Suppressor macrophage treated with lipopolysaccharide for 4 hours (primary cell): ENCODE results near the gene TAGAP.
A peak's percentile ranks its signal among the peaks of the same experiment; 100 is the strongest.

ENCODE experiments used
- DNase-seq: peaks from one replicate; pipeline ENCODE4 v3.0.0-alpha.2; 2020

Gene TAGAP

DNA sequence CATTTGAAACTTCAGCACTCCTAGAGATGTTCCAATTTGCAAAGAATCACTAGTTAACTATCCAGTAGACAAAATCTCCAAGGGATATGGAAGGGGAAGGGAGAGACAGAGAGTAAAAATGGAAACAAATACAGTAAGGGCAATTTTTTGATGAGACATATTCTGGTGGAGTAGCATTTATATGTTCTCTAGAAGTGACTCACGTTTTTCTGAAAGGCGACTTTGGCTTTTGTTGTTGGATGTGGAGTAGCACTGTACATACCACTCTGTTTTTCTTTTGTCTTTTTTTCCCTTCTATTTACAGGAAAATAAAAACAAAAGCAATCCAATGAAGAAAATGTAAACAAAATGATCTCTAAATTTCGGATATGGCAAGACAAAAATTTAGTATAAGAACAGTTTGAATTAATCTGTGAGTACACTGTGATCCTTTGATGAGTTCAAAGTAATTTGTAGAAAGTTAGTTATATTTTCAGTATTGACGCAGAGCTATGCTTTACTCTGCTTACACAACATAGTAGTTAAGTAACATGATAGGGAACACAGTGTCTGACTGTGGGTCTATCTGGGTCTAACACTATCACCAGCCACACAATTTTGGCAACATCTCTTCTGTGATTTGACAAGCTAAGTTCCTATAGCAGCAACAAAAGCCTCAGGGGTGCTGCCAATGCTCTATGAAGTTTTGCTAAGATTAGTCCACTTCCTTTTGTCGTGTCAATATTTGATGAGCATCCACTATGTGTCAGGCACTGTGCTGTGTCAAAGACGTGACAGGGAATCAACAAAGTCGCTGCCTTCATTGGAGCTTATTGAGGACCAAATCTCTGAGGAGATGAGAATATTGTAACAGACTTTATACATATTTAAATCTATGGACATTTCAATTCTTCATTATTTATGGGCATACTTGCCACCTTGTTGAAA, 27.3 kb upstream of the TAGAP start:
- DNase-seq: no peak

DNA sequence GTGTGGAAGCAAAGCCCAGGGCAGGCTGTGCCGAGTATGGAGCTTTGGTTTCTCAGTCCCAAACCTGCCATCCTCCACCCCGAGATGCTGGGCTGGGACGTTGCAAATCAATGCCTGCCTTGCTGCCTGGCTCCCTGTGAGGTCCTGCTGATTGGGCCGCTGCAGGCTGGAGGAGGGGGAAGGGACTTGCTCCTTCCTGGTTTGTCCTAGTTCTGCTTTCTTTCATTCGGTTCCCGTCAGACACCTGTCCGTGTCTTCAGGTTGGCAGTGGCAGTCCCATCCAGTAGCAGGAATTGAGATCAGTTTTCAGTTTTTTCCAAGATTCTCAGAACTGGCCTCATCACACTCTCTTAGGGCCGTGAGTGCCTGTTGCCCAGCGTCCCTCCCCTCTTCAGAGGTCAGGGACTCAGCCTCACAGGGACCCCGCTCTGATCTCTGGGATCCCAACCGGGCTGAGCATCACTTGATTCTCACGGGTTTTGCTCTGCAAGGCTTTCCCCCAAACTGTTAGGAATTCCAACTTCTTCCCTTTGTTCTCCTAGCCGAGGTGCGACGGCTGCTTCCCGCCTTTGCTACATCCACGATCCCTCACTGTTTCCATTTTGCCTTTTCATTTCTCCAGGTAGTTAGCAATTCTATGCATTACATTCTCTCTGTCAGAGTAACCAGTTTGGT, 24.2 kb upstream of the TAGAP start:
- no peak for DNase-seq

DNA sequence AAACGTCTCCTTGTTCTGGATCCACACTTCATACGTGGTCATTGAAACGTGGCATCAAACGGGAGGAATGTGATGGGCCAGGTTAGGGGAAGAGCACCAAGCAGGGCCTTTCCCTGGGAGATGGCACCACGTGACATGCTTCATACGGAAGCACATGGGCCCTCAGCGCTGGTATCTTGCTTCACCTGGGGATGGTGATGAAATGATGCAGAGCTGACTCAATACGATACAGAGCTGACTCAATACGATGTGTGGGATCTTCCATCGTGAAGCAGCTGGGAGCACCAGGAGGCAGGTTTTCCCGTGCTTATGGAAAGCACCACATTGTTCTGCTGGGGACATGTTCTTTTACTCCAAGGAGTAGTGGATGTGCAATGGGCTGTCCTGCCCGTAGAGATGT, 22.5 kb upstream of the TAGAP start:
- no peak for DNase-seq

DNA sequence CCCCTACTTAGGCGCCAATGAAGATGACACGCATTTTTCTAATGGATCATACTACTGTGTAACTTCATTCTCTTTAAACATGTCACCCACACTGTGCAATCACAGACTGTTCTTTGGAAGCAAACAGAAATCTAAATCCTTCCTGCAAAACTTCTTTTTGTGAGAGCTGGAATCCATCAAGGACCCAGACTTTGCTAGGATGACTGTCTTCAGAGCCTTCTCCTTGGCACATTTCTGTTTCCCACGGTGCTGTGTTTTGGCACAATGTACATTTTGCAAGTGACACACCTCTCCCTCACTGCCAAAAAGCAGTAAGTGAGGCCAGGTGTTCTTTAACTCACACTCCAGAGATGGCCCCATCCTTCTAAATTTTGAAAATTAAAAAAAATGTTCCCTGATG, 21.7 kb upstream of the TAGAP start:
- no peak for DNase-seq

DNA sequence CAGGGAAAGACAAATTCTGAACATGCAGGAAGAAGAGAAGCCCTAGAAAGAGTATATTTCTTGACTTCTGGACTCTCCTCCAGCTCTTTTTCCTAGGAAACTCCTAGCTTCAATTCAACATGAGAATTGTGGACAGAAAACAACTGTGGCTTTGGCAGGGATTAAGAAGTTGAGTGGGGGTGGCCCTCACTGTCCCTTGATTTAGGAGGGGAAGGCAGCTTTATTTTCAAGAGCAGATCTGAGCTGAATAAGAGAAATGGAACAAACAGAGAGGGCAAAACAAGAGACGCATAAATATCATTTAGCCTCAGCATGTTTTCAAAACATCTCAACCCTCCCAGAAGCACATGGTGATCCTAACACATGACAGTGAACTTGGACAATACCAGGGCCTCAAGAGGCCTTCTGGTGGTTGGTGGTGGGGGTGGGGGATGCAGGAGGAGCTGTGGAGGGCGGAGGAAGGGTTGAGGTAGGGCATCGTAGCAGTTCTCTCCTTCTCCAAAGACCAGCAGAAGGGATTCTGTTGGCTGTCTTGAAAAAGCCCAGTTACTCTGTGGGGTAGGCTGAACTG, 21.1 kb upstream of the TAGAP start:
- DNase-seq: no peak

DNA sequence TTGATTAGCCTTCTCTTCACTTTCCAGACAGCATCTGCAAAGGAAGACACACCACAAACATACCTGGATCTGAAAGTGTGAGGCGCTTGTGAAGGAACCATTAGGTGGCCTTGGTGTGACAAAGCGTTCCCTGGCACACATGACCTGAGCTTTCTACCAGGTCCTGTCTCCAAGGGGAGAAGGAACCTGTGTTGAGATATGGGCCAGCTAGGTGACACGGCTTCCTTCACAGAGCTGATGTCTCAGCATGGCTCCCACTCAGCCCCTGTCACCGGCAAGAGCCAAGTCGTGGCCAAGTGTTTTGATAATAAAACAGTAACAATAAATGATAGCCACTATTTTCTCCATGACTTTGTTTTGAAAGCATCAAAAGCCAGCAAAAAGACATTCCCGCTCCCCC, 20.3 kb upstream of the TAGAP start:
- no peak for DNase-seq

DNA sequence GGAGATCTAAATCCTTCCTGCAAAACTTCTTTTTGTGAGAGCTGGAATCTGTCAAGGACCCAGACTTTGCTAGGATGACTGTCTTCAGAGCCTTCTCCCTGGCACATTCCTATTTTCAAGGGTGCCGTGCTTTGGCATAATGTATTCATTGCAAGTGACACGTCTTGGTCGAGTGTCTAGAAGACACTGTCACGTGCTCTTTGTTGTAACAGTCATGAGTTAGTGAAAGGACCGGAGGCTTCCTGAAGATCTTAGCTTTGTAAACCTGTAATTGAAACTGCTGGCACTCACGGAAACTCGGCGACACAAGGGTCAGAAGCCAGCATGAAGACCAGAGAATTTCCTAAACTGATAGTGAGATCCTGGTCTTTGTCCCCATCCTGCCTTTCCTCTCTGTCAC, 19.7 kb upstream of the TAGAP start:
- DNase-seq: peak; percentile 50

DNA sequence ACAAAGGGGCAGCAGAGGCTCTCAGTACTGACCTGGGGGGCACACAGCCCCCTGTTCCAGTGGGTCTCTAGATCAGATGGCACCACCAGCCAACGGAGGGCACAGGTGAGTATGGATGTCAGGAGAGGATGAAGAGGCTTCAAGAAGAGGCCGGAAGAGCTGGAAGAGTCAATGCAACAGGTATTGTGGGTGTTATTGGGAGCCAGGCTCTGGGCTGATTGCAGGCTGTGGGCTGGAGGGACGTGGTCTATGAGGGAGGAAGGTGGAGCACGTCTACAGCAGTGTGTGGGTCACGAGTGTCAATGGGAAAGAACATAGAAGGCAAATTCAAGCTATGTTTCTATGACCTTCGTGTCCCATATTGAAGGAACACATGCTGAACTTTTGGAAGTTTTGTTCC, 18.8 kb upstream of the TAGAP start:
- no peak for DNase-seq

DNA sequence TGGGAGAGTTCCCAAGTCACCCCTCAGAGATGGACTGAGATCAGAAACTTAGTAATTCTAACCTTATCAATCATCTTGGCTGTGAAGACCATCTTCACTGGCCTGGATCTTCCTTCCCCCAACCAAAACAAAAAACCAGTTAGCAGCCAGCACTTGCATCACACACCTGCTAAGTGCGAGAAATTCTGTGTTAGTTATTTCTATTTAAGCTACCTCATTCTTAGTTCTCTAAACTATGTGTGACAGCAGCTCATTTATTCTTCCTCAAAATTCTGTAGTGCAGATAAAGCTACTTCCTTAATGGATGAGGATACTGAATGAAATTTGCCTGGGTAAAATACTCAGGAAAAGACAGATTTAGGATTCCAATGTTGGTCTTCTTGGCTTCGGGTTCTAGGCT, 18.2 kb upstream of the TAGAP start:
- DNase-seq: peak; percentile 67

DNA sequence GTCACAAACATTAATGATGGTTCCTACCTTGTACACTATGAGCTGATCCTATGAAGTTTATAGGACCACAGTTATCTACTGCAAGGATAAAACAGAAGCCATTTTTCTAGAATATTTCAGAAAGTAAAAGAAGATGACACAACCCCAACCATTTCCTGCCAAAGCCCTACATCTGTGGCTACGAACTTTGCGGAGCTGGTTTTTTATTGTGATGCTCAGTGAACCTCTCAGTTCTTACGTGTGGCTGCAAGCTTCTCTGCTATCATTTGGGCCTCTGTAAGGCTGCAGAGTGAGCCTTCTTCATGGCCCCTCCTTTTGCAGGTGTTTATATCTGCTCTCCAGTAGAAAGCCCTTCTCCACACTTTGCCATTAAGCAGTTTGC, 17.8 kb upstream of the TAGAP start:
- DNase-seq: peak; percentile 43

DNA sequence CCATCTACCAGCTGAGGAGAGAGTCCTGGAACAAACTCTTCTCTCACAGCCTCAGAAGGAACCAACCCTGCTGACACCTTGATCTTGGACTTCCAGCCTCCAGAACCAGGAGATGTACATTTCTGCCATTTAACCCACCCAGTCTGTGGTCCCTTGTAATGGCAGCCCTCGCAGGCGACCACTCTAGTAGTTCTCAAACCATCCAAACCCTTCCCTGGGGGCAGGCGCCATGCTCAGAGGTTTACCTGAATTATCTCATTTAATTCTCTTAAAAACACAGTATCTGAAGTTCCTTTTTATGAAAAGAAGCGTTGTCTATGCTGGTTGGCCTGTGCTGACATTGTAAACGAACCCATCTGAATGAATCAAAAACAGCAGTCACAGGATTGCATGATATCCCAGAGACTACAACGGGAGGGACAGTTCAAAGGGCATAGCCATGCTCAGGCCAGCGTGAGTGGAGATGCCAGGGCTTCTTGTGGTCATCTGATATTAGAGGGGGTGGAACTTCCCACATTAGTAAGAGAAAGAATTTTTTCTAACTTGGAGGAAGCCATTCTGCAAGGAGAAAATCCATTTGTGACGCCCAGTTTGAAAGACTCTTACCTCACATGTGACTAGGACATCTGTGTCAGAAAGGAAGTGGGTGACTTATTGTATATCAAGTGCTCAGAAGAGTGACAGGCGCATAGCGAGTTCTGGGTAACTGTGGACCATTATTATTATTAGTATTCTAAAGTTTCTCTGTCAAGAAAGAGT, 17.2 kb upstream of the TAGAP start:
- DNase-seq: peak; percentile 93

DNA sequence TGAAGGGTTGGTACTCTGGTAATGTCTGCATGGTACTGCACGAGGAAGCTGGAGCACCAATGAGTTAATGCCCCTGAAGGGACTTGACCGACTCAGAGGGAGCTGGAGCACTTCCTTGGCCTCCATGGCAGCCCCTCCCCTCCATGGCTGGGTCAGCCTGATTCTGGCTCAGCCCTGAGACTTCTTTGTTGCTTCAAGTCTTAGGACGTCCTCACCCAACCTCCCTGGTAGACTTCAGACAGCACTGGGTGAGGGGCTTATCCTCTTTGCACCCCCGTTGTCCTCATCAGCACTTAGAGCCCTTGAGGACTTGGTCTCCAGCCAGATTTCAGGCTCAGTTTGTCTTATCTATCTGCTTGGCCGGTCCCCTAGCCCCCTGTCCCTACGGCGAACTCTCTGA, 16.4 kb upstream of the TAGAP start:
- no peak for DNase-seq

DNA sequence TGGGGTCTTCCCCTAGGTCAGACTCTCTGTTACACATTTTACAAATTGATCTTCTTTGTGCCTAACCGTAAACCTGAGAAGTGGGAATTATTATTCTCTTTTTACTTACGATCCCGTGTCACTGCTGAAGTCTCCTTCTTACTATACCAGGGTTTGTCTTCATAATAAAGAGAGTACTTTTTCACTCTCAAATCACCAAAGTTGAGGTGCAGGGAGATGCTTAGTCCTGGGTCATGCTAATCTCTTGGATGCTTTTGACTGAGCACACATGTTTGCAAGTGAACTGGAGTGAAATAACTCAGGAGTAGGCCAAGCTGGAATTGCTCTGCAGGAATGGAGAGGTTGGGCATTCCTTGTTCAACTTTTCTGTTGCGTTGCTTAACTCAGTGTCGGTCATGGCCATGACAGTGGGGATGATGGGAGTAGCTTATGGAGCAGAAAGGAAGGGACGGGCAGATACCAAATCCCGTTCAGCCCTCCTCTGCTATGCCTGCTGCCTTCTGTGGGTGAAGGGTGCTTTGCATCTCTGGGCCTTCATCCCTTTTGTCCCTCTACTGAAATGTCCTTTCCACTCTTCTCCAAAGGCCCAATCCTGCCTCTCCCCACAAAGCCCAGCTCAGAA, 15.2 kb upstream of the TAGAP start:
- DNase-seq: no peak

DNA sequence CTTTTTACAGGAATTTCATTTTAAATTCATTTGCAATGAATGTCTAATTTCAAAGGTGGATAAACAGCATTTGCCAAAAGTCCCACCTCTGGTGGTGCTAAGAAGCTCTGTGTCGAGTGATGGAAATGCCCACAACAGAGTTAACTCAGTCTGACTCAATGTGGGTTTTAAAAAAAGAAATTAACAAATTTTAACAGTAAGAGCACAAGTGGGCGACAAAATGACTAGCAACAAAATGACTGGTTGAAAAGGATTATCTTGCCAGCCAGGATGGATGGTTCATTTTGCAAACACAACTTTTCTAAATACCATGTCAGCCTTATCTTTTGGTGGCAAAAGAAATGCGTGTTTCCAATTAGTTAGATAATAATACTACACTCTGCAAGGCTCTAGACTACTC, 14.3 kb upstream of the TAGAP start:
- no peak for DNase-seq

DNA sequence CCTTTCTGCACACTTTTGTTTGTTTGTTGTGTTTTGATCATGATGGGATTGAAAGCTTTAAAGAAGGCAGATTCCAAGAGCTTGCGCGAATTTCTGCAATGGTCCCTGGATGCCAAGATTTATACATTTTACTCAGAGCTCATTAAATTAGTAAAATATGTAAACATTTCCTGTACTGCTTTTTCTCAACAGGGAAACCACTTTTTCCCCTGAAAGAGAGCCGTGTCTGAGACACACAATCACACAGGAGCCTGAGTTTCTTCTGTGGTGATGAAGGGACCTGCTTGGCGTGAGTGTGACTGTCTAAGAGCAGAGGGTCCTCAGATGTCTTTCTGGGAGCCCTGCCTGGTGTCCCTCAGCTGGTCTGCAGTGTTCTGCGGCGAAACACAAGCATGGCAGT, 12.1 kb upstream of the TAGAP start:
- no peak for DNase-seq

DNA sequence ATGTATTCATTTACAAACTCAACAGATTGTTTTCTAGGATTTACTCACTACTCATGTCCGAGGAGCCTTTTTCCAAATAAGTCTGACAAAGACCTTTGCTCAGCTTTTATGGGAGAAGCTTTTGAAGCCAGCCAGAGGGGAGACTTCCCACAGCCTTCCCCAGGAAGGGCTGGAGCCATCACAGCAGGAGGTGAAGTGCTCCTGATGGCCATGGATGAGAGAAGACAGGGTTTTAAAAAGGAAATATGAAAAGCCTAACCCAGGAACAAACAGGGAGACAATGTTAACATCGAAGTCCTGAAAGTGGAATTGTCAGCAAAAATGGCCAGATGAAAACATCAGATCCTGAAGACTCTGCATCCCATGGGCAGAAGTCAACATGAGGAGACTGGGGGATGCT, 11.6 kb upstream of the TAGAP start:
- DNase-seq: no peak

DNA sequence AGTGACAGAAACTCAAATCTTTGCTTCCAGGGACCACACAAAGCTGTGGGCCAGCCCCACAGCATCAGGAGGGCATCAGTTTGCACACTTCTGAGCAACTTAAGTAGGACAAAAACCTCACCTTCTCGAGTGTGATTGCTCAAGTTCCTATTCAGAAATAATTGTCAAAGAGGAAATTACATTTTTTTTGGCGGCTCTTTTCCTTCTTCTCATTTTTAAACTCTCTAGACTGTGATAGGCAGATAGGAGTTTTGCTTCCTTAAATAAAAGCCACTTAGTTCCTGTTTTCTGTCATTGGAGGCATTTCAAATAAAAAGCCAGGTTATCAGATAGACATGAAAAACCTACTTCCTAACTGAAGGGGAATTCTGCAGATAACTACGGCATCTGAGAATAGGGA, 11.2 kb upstream of the TAGAP start:
- DNase-seq: peak; percentile 79

DNA sequence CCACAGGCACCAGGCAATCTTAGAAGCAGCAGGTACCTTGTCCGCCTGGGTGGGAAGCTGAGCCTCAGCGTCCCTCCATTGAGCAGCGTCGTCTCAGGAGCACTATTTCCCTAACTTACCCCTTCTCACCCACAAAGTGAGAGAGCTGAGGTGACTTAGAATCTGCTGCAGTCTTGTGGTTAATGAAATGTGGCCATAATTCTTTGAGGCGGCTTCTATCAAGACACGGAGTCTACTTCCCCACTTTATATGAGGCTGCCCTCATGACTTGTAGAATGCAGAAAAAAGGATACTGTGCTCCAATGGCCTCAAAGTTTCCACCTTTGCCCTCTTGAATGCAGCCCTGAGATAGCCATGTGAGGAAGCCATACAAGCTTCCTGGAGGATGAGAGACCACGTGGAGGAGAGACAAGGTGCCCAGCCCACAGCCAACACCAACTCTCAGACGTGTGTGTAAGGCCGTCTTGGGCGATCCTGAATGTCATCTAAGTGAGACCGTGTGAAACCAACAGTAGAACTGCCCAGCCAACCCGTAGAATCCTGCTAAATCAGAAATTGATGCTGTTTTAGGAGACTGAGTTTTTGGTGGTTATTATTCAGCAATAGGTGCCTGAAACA, 9.1 kb upstream of the TAGAP start:
- DNase-seq: peak; percentile 28

DNA sequence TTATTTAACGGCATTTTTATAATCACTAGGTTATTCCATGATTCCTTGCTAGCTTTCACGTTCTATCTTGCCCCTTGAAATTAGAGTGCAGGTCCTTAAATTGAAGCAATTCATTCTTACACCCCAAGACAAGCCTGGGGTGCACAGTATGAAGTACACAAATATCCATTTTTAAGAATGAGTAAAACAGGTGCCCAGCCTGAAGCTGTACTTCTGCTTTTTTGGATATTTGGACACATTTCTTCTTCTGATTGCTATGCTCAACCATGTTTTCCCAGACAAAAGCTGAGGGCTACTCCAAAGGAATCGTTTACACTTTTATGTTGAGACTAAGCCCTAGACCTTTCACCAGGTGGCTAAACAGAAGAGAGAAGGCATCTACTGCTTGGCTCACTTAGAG, 7.9 kb upstream of the TAGAP start:
- DNase-seq: no peak

DNA sequence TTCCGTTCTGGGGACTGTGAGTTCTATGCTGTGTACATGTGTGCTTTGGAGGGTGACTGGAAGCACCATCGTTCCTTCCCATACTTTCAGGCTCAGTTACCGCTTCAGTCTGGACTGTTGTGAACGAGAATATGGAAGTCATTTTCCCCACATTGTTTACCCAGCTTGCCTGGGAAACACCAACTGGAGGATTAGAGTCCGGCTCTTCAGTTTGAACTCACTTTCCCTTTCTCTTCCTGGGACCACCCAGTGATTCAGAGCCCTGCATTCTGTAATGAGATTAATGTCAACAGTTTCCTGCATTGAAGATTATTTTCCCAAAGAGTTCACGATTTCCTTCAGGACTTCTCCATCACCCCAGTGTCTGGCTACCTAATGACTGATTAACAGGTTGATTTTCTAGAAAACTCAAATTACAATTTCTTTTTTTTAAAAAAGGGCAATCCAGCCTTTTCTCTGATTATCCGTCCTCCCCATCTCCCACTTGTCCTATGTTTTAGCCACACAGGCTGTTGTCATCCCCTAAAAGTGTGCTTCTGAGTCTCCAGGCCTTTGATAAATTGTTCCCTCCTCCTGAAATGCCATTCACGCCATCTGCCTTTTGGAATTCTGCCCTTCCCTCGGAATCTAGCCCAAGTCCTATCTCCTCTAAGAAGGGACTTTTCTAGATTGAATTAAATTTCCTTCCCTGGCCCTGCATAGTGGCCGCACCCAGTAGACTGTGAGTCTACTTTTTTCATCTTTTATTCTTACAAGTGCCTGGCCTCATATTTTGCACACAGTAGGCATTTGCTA, 3.3 kb upstream of the TAGAP start:
- no peak for DNase-seq

DNA sequence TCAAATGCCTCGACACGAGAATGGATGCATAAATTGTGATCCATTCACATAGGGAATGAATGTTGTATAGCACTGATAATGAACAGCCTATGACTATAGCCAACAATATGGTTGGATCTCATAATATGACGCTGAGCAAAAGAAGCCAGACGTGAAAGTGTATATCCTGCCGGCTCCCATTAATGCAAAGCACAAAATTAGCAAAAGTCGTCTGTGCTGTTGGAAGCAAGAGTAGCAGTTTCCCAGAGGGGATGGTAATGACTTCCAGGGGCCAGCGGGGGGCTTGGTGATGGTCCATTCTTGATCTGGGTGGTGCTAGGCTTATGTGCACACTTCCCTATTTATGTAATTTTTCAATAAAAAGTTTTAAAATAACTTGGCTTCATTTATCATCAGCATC, 1.0 kb upstream of the TAGAP start:
- no peak for DNase-seq

DNA sequence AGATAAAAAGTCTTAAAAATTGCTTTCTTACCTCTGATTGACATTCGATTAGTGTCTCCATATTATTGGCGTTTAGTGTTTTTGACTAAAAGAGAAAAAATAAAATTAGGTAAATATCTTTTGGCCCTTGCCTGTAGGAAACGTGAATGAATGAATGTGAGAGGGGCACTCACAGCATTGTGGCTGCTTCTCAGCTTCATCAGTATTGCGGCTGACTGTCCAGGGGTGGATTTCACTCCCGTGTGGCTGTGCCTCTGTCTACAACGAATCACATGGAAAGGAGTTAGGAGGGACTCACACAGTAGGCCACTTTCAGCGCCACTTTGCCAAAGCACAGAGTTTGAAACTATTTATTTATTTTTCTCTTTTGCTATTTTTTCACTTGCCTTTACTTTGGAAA, 844 bp downstream of the TAGAP start:
- peak; percentile 54 for DNase-seq
